Stimulated activated CD4-positive, alpha-beta T cell treated with anti-CD3 and anti-CD28 coated beads, Interleukin-1b, Interleukin-23, amount 100 ng/mL, for 24 hours (primary cell): ENCODE data around the gene CCDC170.
"Not testable (repeated sequence)": the region's sequence is repeated elsewhere in the genome, so short reads cannot be mapped to it uniquely, and the experiment has no call there.

Source experiments
- DNase-seq, 4 experiments: peaks; one replicate each; pipeline ENCODE4 v3.0.0-alpha.2; 2020; ENCODE audit warnings: low read depth in 4 of 4, low spot score in 1 of 4

Gene CCDC170

GRCh38 chr6:151493804-151494234, at the start of gene CCDC170:
CCDC170 (plus strand) TSS chr6:151494017; CDS start chr6:151494129, 112 bp downstream.
- no peak for DNase-seq

GRCh38 chr6:151445482-151445881, 48.3 kb upstream of the CCDC170 start:
- no peak for DNase-seq

GRCh38 chr6:151447237-151447636, 46.6 kb upstream of the CCDC170 start:
- DNase-seq = no peak

- DNase-seq = no peak
Measured at GRCh38 chr6:151448623-151449022, 45.2 kb upstream of the CCDC170 start.

- DNase-seq = not testable (repeated sequence)
Measured at GRCh38 chr6:151450928-151451327, 42.9 kb upstream of the CCDC170 start.

- DNase-seq = no peak
Measured at GRCh38 chr6:151451417-151451949, 42.3 kb upstream of the CCDC170 start.

- DNase-seq = peak; percentile 98 to 100 (median 98)
Measured at GRCh38 chr6:151451950-151452749, 41.7 kb upstream of the CCDC170 start, which contains the start of gene RMND1. RMND1 (minus strand) TSS chr6:151452126; CDS start chr6:151445811, 6,315 bp downstream.

- DNase-seq = no peak
Measured at GRCh38 chr6:151452750-151453427, 40.9 kb upstream of the CCDC170 start.

GRCh38 chr6:151455751-151456398, 37.9 kb upstream of the CCDC170 start:
- not testable (repeated sequence) for DNase-seq

- DNase-seq = no peak
Measured at GRCh38 chr6:151461673-151462072, 32.1 kb upstream of the CCDC170 start.

- no peak for DNase-seq
Measured at GRCh38 chr6:151464702-151465101, 29.1 kb upstream of the CCDC170 start.

GRCh38 chr6:151475653-151476523, 17.9 kb upstream of the CCDC170 start:
- DNase-seq = peak in 2 of 4 experiments; percentile 31 to 43

- no peak for DNase-seq
Measured at GRCh38 chr6:151477726-151478125, 16.1 kb upstream of the CCDC170 start.

GRCh38 chr6:151478670-151479069, 15.1 kb upstream of the CCDC170 start:
- no peak for DNase-seq

GRCh38 chr6:151481786-151482185, 12.0 kb upstream of the CCDC170 start:
- DNase-seq = no peak

GRCh38 chr6:151482290-151482689, 11.5 kb upstream of the CCDC170 start:
- no peak for DNase-seq

- no peak for DNase-seq
Measured at GRCh38 chr6:151483994-151484393, 9.8 kb upstream of the CCDC170 start.

- no peak for DNase-seq
Measured at GRCh38 chr6:151488226-151488625, 5.6 kb upstream of the CCDC170 start.

GRCh38 chr6:151490996-151491395, 2.8 kb upstream of the CCDC170 start:
- DNase-seq = no peak

- no peak for DNase-seq
Measured at GRCh38 chr6:151493161-151493803, 535 bp upstream of the CCDC170 start.
